A673 (cell line): ENCODE data around the gene PPP3CB. TPM values are rescaled to one million over a fixed set of nuclear protein-coding genes. Genes with fewer than 3 reads are reported as not detected.

Experiments
- BruUV-seq: library from RNA; stranded (reverse); fragments of 400-500 nt; replicated peaks from 2 replicates; lab custom pipeline; 2021; lab: Mats Ljungman, UMichigan
- CTCF ChIA-PET: fragments of 300-600 bp; sonication (Branson Sonifier 250); formaldehyde crosslinking; loops from one replicate; lab custom pipeline; 2022; ENCODE audit warnings: antibody characterized with exemption; lab: Charles Lee
- POLR2A ChIA-PET: fragments of 300-600 bp; sonication (Branson Sonifier 250); formaldehyde crosslinking; loops from one replicate; lab custom pipeline; 2022; ENCODE audit warnings: antibody characterized with exemption; ENCODE audit not compliant: low non-redundant PET; lab: Charles Lee
- DNase-seq: peaks from one replicate; pipeline ENCODE4 v3.0.0-alpha.2; 2015; ENCODE audit warnings: low spot score
- H3K27ac ChIP-seq: fragments of 200-600 bp; sonication (generic); 2 replicates; pipeline ENCODE4 v1.5.1; 2016; ENCODE audit warnings: mixed run types, low read depth, mild to moderate bottlenecking, mixed read lengths, antibody characterized with exemption, low read length; ENCODE audit not compliant: poor library complexity, severe bottlenecking
- H3K27me3 ChIP-seq: fragments of 200-600 bp; sonication (generic); replicated peaks from 2 replicates; pipeline ENCODE4 v1.6.1; 2017; ENCODE audit warnings: mixed run types, low read depth, mild to moderate bottlenecking, mixed read lengths, antibody characterized with exemption, low read length; ENCODE audit not compliant: insufficient read depth, poor library complexity
- H3K36me3 ChIP-seq: fragments of 200-600 bp; sonication (generic); 2 replicates; pipeline ENCODE4 v1.6.1; 2016; ENCODE audit warnings: mixed run types, mild to moderate bottlenecking, mixed read lengths, antibody characterized with exemption, low read length; ENCODE audit not compliant: insufficient read depth, poor library complexity, severe bottlenecking
- H3K4me1 ChIP-seq: fragments of 200-600 bp; sonication (generic); 2 replicates; pipeline ENCODE4 v1.6.1; 2017; ENCODE audit warnings: mixed run types, mild to moderate bottlenecking, mixed read lengths, antibody characterized with exemption, low read length; ENCODE audit not compliant: insufficient read depth, poor library complexity, severe bottlenecking
- H3K4me3 ChIP-seq: fragments of 200-600 bp; sonication (generic); 2 replicates; pipeline ENCODE4 v1.5.1; 2016; ENCODE audit warnings: low read depth, mixed run types, mild to moderate bottlenecking, mixed read lengths, low read length; ENCODE audit not compliant: poor library complexity, severe bottlenecking
- H3K9me3 ChIP-seq: fragments of 200-600 bp; sonication (generic); 2 replicates; pipeline ENCODE4 v1.6.1; 2016; ENCODE audit warnings: mixed run types, low read depth, mild to moderate bottlenecking, mixed read lengths, antibody characterized with exemption, low read length; ENCODE audit not compliant: poor library complexity, severe bottlenecking
- EZH2 ChIP-seq: fragments of 200-600 bp; sonication (generic); IDR thresholded peaks from 2 replicates; pipeline ENCODE4 v1.6.1; 2017; ENCODE audit warnings: borderline replicate concordance, low read depth, mild to moderate bottlenecking, mixed read lengths, antibody characterized with exemption, low read length; ENCODE audit not compliant: poor library complexity, severe bottlenecking
- intact Hi-C: fragments of 100-400 bp; cut with micrococcal nuclease; formaldehyde crosslinking; loops from one replicate; pipeline ENCODE4 v1.10.0; 2022; ENCODE audit not compliant: unreplicated experiment
- total RNA-seq: library from RNA; stranded (reverse); gene quantifications from 2 replicates; pipeline ENCODE4 v1.2.3, GENCODE V29; 2021
- TF ChIP-seq, protein P1 (sequence below): fragments of 300-800, 200-600 bp; sonication (generic); conservative IDR thresholded peaks from 2 replicates; pipeline ENCODE4 v1.5.1; 2017; ENCODE audit warnings: low read depth, mild to moderate bottlenecking, antibody characterized with exemption, low read length, moderate library complexity, mixed read lengths

Gene PPP3CB
- total RNA-seq, 1 experiment from 2014 or later = 60.2 TPM

GRCh38 chr10:73471226-73471625 lies 24.6 kb downstream of the PPP3CB start:
- intact Hi-C loops = no loop called here
- CTCF ChIA-PET = no interaction called here
- DNase-seq = no peak

DNA sequence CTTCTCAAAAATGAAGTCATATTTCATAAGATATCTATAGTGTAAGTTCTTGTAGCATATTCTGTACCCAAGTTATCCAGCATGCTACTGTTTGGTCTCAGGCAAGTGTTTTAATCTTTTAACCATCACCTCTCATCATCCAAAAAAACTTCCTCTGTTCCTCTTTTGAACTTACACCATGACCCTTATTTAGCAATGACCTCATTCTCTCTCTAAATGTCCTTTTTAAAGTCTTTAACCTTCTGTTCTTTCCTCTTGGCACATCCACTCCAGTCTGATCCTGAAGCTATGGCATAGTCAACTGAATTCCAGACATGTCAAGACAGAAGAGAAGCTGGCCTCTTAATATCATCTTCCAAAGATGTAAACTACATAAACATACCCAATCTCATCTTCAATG lies 26.2 kb downstream of the PPP3CB start:
- ChIA-PET CTCF (no interaction called here), POLR2A (no interaction called here)

More at GRCh38 chr10:73471226-73471625, 24.6 kb downstream of the PPP3CB start:
- H3K9me3 ChIP-seq = no peaks in the 10 kb centered on the region
- no peak for TF ChIP-seq EZH2
- TF ChIP-seq, protein P1, sequence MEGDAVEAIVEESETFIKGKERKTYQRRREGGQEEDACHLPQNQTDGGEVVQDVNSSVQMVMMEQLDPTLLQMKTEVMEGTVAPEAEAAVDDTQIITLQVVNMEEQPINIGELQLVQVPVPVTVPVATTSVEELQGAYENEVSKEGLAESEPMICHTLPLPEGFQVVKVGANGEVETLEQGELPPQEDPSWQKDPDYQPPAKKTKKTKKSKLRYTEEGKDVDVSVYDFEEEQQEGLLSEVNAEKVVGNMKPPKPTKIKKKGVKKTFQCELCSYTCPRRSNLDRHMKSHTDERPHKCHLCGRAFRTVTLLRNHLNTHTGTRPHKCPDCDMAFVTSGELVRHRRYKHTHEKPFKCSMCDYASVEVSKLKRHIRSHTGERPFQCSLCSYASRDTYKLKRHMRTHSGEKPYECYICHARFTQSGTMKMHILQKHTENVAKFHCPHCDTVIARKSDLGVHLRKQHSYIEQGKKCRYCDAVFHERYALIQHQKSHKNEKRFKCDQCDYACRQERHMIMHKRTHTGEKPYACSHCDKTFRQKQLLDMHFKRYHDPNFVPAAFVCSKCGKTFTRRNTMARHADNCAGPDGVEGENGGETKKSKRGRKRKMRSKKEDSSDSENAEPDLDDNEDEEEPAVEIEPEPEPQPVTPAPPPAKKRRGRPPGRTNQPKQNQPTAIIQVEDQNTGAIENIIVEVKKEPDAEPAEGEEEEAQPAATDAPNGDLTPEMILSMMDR = no peak
- H3K4me3 ChIP-seq = no peak overlapping the region
- no peaks in the 10 kb centered on the region for H3K4me1 ChIP-seq
- H3K27me3 ChIP-seq = no peaks in the 10 kb centered on the region
- H3K27ac ChIP-seq = no peak overlapping the region
- POLR2A ChIA-PET = no interaction called here
- no TSS peak for BruUV-seq
- peaks cover 79% of the 10 kb centered on the region for H3K36me3 ChIP-seq

GRCh38 chr10:73467206-73467605 lies 28.6 kb downstream of the PPP3CB start:
- H3K4me1 ChIP-seq = no peaks in the 10 kb centered on the region
- POLR2A ChIA-PET = no interaction called here
- no peak for DNase-seq
- CTCF ChIA-PET = no interaction called here
- BruUV-seq = no TSS peak
- peaks cover 59% of the 10 kb centered on the region for H3K36me3 ChIP-seq
- H3K27me3 ChIP-seq = no peaks in the 10 kb centered on the region
- H3K27ac ChIP-seq = no peak overlapping the region
- no peak for TF ChIP-seq EZH2
- H3K4me3 ChIP-seq = no peak overlapping the region
- no peaks in the 10 kb centered on the region for H3K9me3 ChIP-seq
- intact Hi-C loops = no loop called here

More for the DNA sequence above, 26.2 kb downstream of the PPP3CB start:
- H3K27ac ChIP-seq = no peak overlapping the region
- intact Hi-C loops = no loop called here
- no peaks in the 10 kb centered on the region for H3K9me3 ChIP-seq
- no peaks in the 10 kb centered on the region for H3K27me3 ChIP-seq
- TF ChIP-seq EZH2 = no peak
- TF ChIP-seq, protein P1 = no peak
- H3K4me1 ChIP-seq = no peaks in the 10 kb centered on the region
- no TSS peak for BruUV-seq
- H3K4me3 ChIP-seq = no peak overlapping the region
- DNase-seq = no peak
- peaks cover 71% of the 10 kb centered on the region for H3K36me3 ChIP-seq
